Posterior cingulate gyrus (tissue), 11 donors: ENCODE data around the gene APOBEC3B.
A peak's percentile ranks its signal among the peaks of the same experiment; 100 is the strongest.
"Not testable (repeated sequence)": the region's sequence is repeated elsewhere in the genome, so short reads cannot be mapped to it uniquely, and the experiment has no call there.

Experiments used
- DNase-seq, 10 donors: peaks; one replicate each; pipeline versions ENCODE4 v3.0.0 to v3.0.0-alpha.2; 2020 to 2021; ENCODE audit warnings: mixed read lengths in 3 of 10
- intact Hi-C: fragments of 100-400 bp; cut with DNase I; formaldehyde crosslinking; loops from one replicate; pipeline ENCODE4 v1.15.1; 2023

APOBEC3B gene

DNA sequence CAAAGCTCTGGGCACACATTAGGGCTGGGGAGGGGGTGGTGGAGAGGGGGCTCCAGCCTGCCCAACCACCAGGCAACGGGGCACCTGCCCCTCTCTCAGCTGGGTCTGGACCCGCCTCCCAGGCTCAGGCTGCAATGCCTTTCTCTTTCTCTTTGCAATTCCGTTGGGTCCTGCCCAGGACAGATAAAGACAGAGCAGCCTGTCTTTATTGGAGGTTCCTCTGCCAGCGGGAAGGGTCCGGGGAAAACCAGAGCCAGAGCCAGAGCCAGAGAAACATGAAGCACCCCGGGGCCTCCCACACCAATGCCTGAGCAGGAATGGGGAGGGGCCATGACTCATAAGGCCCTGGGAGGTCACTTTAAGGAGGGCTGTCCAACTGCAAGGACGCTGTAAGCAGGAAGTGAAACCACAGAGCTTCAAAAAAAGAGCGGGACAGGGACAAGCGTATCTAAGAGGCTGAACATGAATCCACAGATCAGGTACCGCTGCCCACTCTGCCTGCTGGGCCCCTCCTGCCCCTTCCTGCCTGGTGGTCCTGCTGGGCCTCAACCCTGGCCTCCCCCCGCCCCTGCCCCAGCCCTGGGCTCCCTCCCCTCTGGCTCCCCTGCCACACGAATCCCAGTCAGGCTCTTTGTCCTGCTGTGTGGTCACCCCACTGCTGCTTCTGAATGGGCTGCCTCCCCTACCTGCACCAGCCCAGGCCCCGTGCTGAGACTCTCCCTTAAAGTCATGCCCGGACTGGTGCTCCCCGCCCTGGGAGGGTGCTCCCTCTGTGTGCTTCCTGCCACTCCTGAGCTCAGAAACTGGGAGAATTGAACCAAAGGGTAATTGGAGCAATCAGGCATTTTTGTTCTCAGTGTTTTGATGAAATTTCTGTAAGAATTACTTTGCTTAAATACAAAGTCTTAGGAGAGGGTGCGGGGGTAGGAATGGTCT, at the start of gene APOBEC3B:
TSS of gene APOBEC3B (plus strand) at position 356 of the 936 bp plus-strand sequence. CDS start at position 463, 107 bp downstream.
- intact Hi-C loops: no loop called here

DNA sequence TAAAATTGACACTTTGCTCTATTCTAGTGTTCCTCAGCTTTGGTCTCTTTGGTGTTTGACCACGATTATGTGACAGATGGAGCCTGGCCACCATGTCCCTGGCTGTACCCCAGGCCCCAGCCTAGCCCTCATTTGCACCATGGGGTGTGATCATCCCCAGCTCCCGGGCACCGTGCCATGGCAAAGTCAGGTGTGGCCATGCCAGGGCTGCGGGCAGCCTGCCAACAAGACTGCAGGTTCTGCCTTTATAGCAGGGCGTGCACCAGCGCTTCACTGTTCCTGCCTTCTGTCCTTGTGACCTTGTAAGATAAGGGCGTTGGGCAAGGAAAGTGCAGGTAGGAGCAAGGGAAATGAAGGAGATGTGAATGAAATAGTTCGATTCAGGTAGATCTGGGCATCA, 47.1 kb upstream of the APOBEC3B start:
- peak in 1 of 10 donors; percentile 67 for DNase-seq
- intact Hi-C loops: no loop called here

More for the DNA sequence above, at the start of gene APOBEC3B:
- peak in 7 of 10 donors; percentile 20 to 90 (median 42) for DNase-seq

DNA sequence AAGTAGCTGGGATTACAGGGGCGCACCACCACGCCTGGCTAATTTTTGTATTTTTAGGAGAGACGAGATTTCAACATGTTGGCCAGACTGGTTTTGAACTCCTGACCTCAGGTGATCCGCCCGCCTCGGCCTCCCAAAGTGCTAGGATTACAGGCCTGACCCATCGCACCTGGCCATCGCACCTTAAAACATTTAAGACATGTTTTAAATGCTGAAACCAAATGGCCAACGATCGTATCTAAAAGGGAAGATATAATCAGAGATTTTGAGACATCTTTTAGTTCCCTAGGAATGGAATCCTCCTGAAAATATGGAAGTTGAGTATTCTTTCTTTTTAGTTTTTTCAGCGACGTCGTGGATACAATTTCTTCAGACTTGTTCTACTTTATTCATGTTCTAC, 46.5 kb upstream of the APOBEC3B start:
- intact Hi-C loops: no loop called here
- DNase-seq: no peak

DNA sequence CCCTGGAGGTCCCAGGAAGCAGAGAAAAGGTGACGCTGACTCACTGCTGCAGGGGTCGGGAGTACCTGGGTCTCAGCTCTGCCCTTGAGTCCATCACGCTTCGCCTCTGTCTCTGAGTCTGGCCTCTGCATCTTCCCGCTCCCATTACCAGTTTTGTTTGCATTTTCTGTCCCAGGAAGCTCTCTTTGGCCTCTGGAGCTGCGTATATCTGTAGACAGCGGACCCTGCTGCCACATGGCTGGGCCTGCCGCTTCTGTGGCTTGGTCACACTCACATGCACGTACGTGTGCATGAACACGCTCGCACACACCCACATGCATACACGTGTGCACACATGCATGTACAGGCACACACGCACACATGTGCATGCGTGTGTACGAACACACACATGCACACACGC, 45.6 kb upstream of the APOBEC3B start:
- intact Hi-C loops: no loop called here
- DNase-seq: peak in 1 of 10 donors; percentile 40

DNA sequence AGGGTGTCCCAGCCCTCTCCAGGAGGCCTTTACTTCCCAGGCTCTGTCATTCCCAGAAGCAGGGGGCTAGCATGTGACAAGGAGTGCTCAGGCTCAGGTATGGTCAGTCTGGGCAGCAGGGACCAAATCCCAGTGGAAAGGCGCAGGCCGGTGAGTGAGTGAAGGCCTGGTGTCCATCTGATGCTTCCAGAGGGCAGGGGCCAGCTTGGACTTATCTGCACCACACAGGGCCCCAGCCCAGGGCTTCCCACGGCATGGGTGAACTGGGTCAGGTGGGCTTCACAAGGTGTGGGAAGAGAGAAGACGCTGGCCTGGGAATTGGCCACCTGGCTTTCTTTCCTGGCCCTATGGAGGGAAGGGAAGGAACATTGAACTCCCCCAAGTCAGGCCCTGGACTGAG, 45.1 kb upstream of the APOBEC3B start:
- intact Hi-C loops: no loop called here
- DNase-seq: peak in 1 of 10 donors; percentile 53

DNA sequence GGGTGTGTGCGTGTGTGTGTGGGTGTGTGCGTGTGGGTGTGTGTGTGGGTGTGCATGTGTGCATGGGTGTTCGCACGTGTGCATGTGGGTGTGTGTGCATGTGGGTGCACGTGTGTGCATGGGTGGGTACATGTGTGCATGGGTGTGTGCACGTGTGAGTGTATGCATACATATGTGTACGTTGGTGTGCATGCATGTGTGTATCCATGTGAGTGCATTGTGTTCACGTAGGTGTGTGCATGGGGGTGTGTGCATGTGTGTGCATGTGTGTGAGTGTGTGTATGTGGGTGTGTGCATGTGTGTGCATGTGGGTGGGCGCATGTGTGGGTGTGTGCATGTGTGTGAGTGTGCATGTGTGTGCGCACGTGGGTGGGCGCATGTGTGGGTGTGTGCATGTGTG, 44.6 kb upstream of the APOBEC3B start:
- intact Hi-C loops: no loop called here
- DNase-seq: peak in 1 of 10 donors; percentile 36

DNA sequence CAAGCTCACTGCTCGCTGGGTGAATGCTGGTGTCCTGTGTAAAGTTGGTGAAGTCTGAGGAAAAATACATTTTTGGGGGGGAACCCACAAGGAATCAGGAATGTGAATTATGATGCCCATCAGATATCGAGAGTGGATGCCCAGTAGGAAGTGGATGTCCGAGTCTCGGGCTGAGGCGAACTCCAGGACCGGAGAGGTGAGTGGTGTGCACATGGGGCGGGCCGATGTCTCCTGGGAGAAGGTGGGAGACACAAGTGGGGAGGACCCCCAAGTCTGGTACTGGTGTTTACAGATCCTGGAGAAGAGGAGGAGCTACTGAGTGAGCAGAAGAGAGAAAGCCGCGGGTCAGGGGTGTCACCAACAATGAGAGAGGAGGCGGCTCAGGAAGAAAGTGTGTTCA, 43.9 kb upstream of the APOBEC3B start:
- intact Hi-C loops: no loop called here

DNA sequence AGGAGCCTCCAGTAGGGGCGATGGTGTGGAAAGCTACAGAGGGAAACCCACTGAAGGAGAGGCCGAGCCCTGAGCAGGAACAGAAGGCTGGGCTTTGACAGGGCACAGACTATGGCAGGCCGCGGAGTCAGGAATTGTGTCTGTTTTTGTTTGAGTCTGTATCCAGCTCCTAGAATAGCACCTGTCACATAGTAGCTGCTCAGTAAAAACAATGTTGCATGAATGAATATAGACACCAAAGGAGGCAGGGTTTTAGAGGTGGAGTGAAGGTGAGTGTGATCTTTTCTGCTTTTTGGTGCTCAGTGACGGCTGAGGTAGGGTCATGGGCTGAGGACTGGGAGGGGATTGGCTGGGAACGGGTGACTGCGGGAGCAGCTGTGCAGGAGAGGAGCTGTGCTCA, 43.2 kb upstream of the APOBEC3B start:
- intact Hi-C loops: no loop called here
- peak in 1 of 10 donors; percentile 24 for DNase-seq

More for the DNA sequence above, 43.9 kb upstream of the APOBEC3B start:
- DNase-seq: peak in 1 of 10 donors; percentile 49

DNA sequence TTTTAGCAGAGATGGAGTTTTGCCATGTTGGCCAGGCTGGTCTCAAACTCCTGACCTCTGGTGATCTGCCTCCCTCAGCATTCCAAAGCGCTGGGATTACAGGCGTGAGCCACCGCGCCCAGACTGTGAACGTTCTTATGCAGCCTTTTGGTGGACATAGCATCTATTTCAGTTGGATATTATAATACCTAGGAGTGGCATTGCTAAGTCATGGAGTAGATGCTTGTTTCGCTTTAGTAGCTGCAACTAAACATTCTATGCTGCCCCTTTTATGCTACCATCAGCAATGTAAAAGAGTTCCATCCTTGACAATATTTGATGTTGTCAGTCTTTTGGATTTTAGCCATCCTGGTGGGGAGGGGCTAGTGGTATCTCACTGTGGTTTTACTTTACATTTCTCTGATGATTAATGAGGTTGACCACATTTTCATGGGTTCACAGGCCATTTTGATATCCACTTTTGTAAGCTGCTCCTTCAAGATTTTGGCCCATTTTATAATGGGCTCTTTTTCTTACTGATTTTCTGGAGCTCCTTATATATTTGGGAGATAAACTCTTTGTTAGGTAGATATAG, 41.2 kb upstream of the APOBEC3B start:
- intact Hi-C loops: no loop called here
- peak in 1 of 10 donors; percentile 67 for DNase-seq

DNA sequence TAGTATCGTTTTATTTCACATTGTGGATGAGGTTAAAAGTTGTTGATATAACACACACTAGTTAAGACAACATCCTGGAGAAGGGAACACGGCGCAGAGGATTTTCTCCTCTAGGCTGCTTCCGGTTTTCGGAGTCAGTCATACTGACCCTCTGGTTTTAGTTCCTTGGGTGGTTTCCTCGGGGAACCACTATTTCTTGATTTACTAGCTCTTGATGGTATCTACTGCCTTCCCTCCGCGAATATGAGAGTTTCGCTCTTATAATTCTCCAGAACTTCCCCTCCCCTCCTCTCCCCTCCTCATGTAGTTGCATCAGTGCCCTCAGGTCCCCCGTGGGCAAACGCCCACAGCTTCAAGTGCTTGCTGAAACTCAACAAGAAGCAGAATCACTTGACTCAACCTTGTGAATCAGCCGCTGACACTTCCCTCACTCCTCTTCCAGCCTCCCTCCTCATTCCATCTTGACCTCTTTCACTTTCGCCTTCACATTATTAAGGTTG, 40.6 kb upstream of the APOBEC3B start:
- peak in 1 of 10 donors; percentile 70 for DNase-seq
- intact Hi-C loops: no loop called here

DNA sequence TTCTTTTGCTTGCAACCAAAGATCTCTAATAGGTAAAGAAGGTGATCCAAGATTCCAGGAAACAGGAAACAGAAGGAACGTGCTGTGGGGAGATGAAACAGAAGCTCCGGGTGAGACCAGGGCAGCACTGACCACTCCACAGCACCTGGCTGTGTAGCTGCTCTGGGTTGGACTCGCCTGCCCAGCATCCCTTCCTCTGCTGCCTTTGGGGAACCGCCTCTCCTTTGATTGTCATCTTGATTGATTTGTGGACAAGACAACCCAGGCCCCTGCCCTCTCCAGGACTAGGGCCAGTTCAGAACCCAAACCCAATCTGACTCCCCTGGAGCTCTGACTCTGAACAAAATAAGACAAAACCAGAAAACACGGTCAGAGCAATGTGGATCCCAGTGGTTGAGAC, 39.4 kb upstream of the APOBEC3B start:
- peak in 1 of 10 donors; percentile 28 for DNase-seq
- intact Hi-C loops: no loop called here

DNA sequence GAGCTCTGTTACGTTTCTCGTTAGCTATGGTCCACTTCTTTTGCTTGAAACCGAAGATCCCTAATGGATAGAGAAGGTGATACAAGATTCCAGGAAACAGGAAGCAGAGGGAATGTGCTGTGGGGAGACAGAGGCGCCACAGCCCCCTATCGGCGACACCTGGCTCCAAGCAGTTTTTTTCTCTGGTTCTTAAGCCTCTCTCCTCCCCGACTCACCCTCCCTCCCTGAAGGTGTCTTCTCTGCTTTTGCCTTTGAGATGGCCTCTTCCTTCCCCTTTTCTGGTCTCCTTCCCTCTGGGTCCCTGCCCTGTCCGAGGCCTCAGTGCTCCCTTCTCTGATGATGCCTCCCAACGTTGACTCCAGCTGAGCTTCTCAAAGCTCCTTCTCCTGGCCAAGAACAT, 38.9 kb upstream of the APOBEC3B start:
- intact Hi-C loops: no loop called here
- peak in 1 of 10 donors; percentile 13 for DNase-seq

DNA sequence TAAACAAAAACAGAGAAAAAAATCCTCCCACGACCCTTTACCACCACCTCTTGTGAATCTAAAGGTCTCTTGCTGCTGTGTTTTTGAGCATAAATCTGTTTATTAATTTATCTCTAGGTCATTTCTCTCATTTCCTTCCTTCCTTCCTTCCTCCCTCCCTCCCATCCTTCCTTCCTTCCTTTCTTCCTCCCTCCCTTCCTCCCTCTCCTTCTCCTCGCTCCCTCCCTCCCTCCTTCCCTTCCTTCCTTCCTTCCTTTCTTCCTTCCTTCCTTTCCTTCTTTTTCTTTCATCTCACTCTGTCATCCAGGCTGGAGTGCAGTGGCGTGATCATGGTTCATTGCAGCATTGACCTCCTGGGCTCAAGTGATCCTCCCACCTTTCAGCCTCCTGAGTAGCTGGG, 38.3 kb upstream of the APOBEC3B start:
- DNase-seq: no peak
- intact Hi-C loops: no loop called here

DNA sequence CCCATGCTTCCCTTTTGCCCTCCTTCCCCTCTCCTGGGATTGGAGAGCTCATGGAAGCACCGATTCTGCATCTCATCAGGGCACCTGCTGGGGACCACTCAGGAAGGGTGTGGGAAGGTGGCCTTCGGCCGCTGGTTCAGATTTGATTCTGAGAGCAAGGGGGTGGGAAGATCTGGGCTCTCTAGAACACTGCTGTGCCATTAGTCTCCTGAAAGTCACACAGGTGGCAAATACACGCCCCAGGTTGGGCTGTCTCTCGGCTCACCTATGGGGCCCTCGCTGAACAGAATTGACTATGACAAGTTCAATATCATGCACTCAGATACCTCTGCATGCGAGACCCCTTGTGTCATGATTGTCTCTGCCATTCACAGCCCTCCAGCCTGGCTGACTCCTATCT, 37.5 kb upstream of the APOBEC3B start:
- peak in 1 of 10 donors; percentile 31 for DNase-seq
- intact Hi-C loops: no loop called here

DNA sequence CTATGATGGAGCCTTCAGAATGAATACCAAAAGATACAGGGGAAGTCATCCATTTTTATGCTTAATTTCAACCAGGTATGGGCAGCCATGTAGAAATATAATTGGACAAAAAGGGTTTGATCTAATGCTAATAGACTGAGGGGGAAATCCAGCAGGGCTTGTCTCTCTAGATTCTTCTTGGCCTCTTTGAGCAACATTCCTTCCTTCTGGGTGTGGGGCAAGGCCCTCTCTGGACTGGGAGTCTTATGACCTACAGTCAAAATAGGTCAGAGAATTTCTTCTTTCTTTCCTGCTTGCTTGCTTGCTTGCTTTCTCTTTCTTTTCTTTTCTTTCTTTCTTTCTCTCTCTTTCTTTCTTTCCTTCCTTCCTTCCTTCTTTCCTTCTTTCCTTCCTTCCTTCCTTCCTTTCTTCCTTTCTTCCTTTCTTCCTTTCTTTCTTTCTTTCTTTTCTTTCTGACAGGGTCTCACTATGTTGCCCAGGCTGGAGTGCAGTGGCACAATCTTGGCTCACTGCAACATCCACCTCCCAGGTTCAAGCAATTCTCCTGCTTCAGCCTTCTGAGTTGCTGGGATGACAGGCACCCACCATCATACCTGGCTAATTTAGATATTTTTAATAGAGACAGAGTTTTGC, 36.3 kb upstream of the APOBEC3B start:
- intact Hi-C loops: not testable (repeated sequence)
- DNase-seq: peak in 1 of 10 donors; percentile 22

DNA sequence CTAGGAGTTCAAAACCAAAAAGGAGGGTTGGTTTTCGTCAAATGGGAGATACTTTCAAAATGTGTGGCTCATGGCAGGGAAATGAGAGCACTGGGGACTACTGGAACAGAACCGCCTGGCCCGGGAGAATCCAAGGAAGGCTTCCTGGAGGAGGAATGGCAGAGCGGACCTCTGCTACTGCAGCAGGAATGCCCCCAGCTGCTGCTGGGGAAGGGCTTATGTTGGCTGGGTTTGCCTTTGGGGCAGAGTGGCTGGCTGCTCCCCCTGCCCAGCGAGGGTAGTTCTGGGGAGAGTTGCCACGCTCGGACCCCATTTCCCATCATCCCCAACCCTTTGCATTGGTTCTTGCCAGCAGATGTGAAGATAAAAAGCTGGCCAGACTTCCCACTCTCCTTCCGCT, 35.4 kb upstream of the APOBEC3B start:
- DNase-seq: peak in 2 of 10 donors; percentile 20 to 32
- intact Hi-C loops: no loop called here

DNA sequence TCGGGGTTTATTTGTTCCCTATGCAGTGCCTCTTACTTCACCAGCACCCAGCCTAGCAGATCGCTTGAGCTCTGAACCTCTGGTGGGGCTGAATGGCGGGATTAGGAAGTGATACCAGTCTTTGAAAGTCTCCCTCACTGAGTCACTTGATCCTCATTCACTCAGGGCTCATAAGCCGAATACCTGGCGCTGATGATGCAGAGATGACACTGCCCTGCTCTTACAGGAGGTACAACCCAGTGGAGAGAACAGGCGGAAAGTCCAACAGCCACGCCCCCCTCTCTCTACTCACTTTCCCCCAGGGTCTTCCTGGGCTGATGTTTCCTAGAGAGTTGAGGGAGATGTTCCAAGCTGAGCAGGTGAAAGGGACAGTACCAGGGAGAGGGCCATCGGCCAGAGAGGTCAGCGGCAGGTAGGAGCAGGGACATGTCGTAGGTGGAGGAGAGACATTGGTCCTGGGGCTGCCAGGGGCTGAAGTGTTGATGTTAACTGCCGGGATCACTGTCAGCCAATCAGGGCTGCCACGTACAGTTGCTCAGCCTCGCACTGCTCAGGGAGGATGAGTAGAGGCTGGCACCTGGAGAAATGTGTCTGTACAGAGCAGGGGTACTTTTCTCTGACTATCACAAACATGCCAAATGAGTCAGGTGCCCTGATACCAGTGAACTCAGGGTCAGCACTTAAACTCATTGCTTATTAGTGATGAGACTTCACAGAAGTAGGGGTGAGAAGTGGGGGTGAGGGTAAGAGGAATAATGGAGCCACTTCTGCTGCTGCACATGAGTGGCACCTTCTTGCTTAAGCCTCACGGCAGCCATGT, 34.6 kb upstream of the APOBEC3B start:
- DNase-seq: peak in 2 of 10 donors; percentile 55 to 56
- intact Hi-C loops: no loop called here

DNA sequence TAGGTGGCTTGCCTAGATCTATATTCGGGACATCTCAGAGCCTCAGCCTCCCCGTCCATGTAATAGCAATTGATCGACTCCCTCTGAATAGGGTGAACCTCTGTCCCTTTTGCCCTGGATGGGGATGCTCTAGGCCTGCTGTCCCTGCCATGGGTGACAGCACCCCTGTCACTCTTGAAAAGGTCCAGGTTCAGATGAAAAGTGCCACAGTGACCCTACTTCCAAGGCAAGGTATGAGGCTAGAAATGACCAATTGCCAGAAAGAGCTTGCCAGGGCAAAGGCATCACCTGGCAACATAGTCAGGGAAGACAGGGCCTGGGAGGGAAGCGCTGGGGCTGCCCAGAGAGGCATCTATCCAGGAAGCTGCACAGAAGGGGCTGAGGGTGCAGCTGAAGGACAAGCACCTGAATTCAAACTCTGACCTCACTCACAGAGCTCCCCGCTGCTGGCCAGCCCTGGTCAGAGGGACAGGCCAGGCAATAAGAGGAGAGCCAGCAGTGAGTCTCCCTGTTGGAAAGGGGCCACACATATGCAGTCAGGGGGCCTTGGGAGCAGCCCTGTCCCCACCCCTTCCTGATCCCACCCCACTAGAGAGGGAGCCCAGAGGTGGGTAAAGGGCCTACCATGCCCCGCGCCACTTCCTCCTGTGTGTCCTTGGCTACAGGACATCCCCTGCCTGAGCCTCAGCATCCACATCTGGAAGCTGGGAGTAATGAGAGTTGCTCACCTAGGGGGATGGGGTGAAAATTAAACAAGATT, 33.8 kb upstream of the APOBEC3B start:
- DNase-seq: peak in 2 of 10 donors; percentile 51 to 53
- intact Hi-C loops: no loop called here

DNA sequence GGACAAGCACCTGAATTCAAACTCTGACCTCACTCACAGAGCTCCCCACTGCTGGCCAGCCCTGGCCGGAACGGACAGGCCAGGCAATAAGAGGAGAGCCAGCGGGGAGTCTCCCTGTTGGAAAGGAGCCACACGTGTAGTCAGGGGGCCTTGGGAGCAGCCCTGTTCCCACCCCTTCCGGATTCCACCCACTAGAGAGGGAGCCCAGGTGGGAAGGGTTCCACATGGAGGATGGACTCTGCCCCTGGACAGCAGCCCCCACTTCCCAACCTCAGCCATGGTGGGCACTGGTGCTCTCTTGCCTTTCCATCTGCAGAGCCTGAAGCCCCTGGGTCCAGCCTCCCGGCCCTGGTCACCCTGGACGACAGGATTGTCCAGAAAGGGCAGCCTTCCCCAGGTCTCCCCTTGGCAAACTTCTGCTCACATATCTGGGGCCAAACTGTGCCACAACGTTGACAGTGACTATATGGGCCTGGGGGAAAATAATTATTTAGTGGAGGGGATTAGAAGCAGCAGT, 32.2 kb upstream of the APOBEC3B start:
- intact Hi-C loops: no loop called here
- peak in 3 of 10 donors; percentile 30 to 62 (median 51) for DNase-seq
